ENCODE measurements around the gene THAP4. TPM values are rescaled to one million over a fixed set of nuclear protein-coding genes. Genes with fewer than 3 reads are reported as not detected.
A peak's percentile ranks its signal among the peaks of the same experiment; 100 is the strongest.
"Not testable (repeated sequence)": the region's sequence is repeated elsewhere in the genome, so short reads cannot be mapped to it uniquely, and the experiment has no call there.

Gene THAP4
- polyA plus RNA-seq, 4 donors = 57.6 to 75.1 (median 69.1) TPM

GRCh38 chr2:241666627-241667400, 29.9 kb upstream of the THAP4 start:
- DNase-seq (ENCODE audit: low read depth in 4 of 4, low spot score in 2 of 4) = no peak

GRCh38 chr2:241665731-241666440, 28.9 kb upstream of the THAP4 start:
- DNase-seq (ENCODE audit: low read depth in 4 of 4, low spot score in 2 of 4) = no peak

- not testable (repeated sequence) for DNase-seq (ENCODE audit: low read depth in 4 of 4, low spot score in 2 of 4)
Measured at GRCh38 chr2:241662731-241663130, 25.8 kb upstream of the THAP4 start.

- no peak for DNase-seq (ENCODE audit: low read depth in 4 of 4, low spot score in 2 of 4)
Measured at GRCh38 chr2:241660593-241661213, 23.7 kb upstream of the THAP4 start.

- peak in 1 of 4 donors; percentile 51 for DNase-seq (ENCODE audit: low read depth in 4 of 4, low spot score in 2 of 4)
Measured at GRCh38 chr2:241659150-241659739, 22.3 kb upstream of the THAP4 start.

GRCh38 chr2:241658296-241658695, 21.3 kb upstream of the THAP4 start:
- DNase-seq (ENCODE audit: low read depth in 4 of 4, low spot score in 2 of 4) = no peak

GRCh38 chr2:241657786-241658254, 20.9 kb upstream of the THAP4 start:
- no peak for DNase-seq (ENCODE audit: low read depth in 4 of 4, low spot score in 2 of 4)

- no peak for DNase-seq (ENCODE audit: low read depth in 4 of 4, low spot score in 2 of 4)
Measured at GRCh38 chr2:241656190-241656741, 19.3 kb upstream of the THAP4 start.

GRCh38 chr2:241655516-241656189, 18.7 kb upstream of the THAP4 start:
- no peak for DNase-seq (ENCODE audit: low read depth in 4 of 4, low spot score in 2 of 4)

- no peak for DNase-seq (ENCODE audit: low read depth in 4 of 4, low spot score in 2 of 4)
Measured at GRCh38 chr2:241654551-241654950, 17.6 kb upstream of the THAP4 start.

GRCh38 chr2:241653210-241653750, 16.3 kb upstream of the THAP4 start:
- no peak for DNase-seq (ENCODE audit: low read depth in 4 of 4, low spot score in 2 of 4)

GRCh38 chr2:241652722-241653121, 15.8 kb upstream of the THAP4 start:
- DNase-seq (ENCODE audit: low read depth in 4 of 4, low spot score in 2 of 4) = no peak

GRCh38 chr2:241652142-241652541, 15.2 kb upstream of the THAP4 start:
- DNase-seq (ENCODE audit: low read depth in 4 of 4, low spot score in 2 of 4) = no peak

GRCh38 chr2:241649927-241650326, 13.0 kb upstream of the THAP4 start:
- no peak for DNase-seq (ENCODE audit: low read depth in 4 of 4, low spot score in 2 of 4)

- no peak for DNase-seq (ENCODE audit: low read depth in 4 of 4, low spot score in 2 of 4)
Measured at GRCh38 chr2:241649404-241649803, 12.4 kb upstream of the THAP4 start.

- no peak for DNase-seq (ENCODE audit: low read depth in 4 of 4, low spot score in 2 of 4)
Measured at GRCh38 chr2:241648453-241648852, 11.5 kb upstream of the THAP4 start.

GRCh38 chr2:241645915-241646645, 9.1 kb upstream of the THAP4 start:
- DNase-seq (ENCODE audit: low read depth in 4 of 4, low spot score in 2 of 4) = no peak

GRCh38 chr2:241645056-241645914, 8.3 kb upstream of the THAP4 start:
- DNase-seq (ENCODE audit: low read depth in 4 of 4, low spot score in 2 of 4) = no peak
